Activated T-helper 1 cell treated with Interleukin-2 at 50 U/mL for 16 hours (primary cell): Measurements from ENCODE around the gene BBLN.
A peak's percentile ranks its signal among the peaks of the same experiment; 100 is the strongest.
"Not testable (repeated sequence)": the region's sequence is repeated elsewhere in the genome, so short reads cannot be mapped to it uniquely, and the experiment has no call there.

Experiments used
- DNase-seq: peaks from one replicate; pipeline ENCODE4 v3.0.0-alpha.2; 2020; ENCODE audit warnings: low read depth

Gene BBLN

GRCh38 chr9:128159784-128160602, at the start of gene BBLN:
Gene BBLN, plus strand, starts transcription at chr9:128160265. Its CDS starts 143 bp downstream, at chr9:128160408.
- peak; percentile 87 for DNase-seq

- DNase-seq: not testable (repeated sequence)
These were observed 48.3 kb upstream of the BBLN start for GRCh38 chr9:128111726-128112125.

GRCh38 chr9:128113526-128114325, 46.3 kb upstream of the BBLN start:
- DNase-seq: no peak

GRCh38 chr9:128114326-128115186, 45.5 kb upstream of the BBLN start:
- no peak for DNase-seq

- DNase-seq: no peak
These were observed 44.6 kb upstream of the BBLN start for GRCh38 chr9:128115187-128116103.

- DNase-seq: no peak
These were observed 43.7 kb upstream of the BBLN start for GRCh38 chr9:128116104-128117083.

GRCh38 chr9:128117613-128118471, 42.2 kb upstream of the BBLN start:
- DNase-seq: peak; percentile 93

GRCh38 chr9:128118472-128118857, 41.6 kb upstream of the BBLN start:
- DNase-seq: no peak

- DNase-seq: no peak
These were observed 40.9 kb upstream of the BBLN start for GRCh38 chr9:128118971-128119665.

GRCh38 chr9:128120061-128120740, 39.9 kb upstream of the BBLN start:
- DNase-seq: no peak

GRCh38 chr9:128120741-128121465, 39.2 kb upstream of the BBLN start:
- no peak for DNase-seq

- DNase-seq: no peak
These were observed 38.6 kb upstream of the BBLN start for GRCh38 chr9:128121466-128121810.

- no peak for DNase-seq
These were observed 37.9 kb upstream of the BBLN start for GRCh38 chr9:128121924-128122808.

- DNase-seq: no peak
These were observed 37.3 kb upstream of the BBLN start for GRCh38 chr9:128122809-128123175.

- no peak for DNase-seq
These were observed 36.5 kb upstream of the BBLN start for GRCh38 chr9:128123451-128124080.

- no peak for DNase-seq
These were observed 35.6 kb upstream of the BBLN start for GRCh38 chr9:128124451-128124850.
